Measurements from ENCODE around the gene OR2V2. TPM values are rescaled to one million over a fixed set of nuclear protein-coding genes. Genes with fewer than 3 reads are reported as not detected.

The OR2V2 gene
- polyA plus RNA-seq, 1 donor: not detected

DNA sequence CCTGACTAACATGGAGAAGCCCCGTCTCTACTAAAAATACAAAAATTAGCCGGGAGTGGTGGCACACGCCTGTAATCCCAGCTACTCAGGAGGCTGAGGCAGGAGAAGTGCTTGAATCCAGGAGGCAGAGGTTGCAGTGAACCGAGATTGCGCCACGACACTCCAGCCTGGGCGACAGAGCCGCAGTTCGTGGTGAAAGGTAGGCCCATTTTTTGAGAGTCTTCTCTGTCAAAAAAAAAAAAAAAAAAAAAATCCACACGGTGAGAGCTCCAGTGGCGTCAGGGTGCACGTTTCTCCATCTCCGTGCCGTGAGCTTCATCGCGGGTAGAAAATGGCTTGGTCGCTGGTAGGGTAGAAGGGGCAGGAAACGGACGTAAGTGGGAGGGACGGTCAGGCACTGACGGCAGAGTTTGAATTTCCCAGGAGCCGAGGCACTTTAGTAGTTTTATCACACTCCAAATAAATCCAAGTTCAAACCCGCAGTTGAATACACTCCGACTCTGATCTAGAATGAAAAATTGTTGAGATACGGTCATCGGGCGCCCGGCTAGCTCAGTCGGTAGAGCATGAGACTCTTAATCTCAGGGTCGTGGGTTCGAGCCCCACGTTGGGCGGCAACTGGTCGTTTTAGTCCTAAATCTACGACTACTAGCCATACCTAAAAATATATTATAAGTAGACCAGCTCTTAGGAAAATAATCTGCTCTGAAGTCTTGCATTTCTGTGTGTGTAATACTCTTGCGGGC is 60.0 kb downstream of the OR2V2 start:
- DNase-seq: peak; percentile 80

- DNase-seq: no peak
Measured at GRCh38 chr5:181207960-181208253, 60.5 kb downstream of the OR2V2 start.

Other genes starting within 250 kb of the OR2V2 start
- not detected for gene BTNL8, start 248.4 kb upstream of the OR2V2 start, polyA plus RNA-seq (ENCODE audit: insufficient read length)
- gene BTNL3, start 158.7 kb upstream of the OR2V2 start, polyA plus RNA-seq (ENCODE audit: insufficient read length): not detected
- 29.1 TPM for gene BTNL9, start 107.3 kb upstream of the OR2V2 start, polyA plus RNA-seq (ENCODE audit: insufficient read length)
- gene OR2V1, start 16.4 kb upstream of the OR2V2 start, polyA plus RNA-seq (ENCODE audit: insufficient read length): not detected
- 20.4 TPM for gene TRIM7, start 57.6 kb downstream of the OR2V2 start, polyA plus RNA-seq (ENCODE audit: insufficient read length)
- gene TRIM41, start 75.7 kb downstream of the OR2V2 start, polyA plus RNA-seq (ENCODE audit: insufficient read length): 18.7 TPM
- gene RACK1, start 96.3 kb downstream of the OR2V2 start, polyA plus RNA-seq (ENCODE audit: insufficient read length): 3,562 TPM
- gene TRIM52, start 113.6 kb downstream of the OR2V2 start, polyA plus RNA-seq (ENCODE audit: insufficient read length): 17.9 TPM
- not detected for gene OR4F3, start 219.7 kb downstream of the OR2V2 start, polyA plus RNA-seq (ENCODE audit: insufficient read length)

Measured in hindlimb muscle (tissue), 1 donor.